Left ventricle myocardium inferior (tissue), 1 donor: Measurements from ENCODE around the gene UTP4. TPM values are rescaled to one million over a fixed set of nuclear protein-coding genes. Genes with fewer than 3 reads are reported as not detected.

Experiments used
- DNase-seq: peaks from one replicate; pipeline ENCODE4 v3.0.0-alpha.2; 2020
- H3K27ac ChIP-seq: fragments of 200-600 bp; replicated peaks from 2 replicates; pipeline ENCODE4 v1.8.0; 2021
- H3K27me3 ChIP-seq: fragments of 200-600 bp; 2 replicates; pipeline ENCODE4 v1.8.0; 2021; ENCODE audit warnings: low read depth
- H3K36me3 ChIP-seq: fragments of 200-600 bp; 2 replicates; pipeline ENCODE4 v1.8.0; 2021
- H3K4me1 ChIP-seq: fragments of 200-600 bp; 2 replicates; pipeline ENCODE4 v1.8.0; 2021
- H3K4me3 ChIP-seq: fragments of 200-600 bp; 2 replicates; pipeline ENCODE4 v1.8.0; 2021; ENCODE audit warnings: mild to moderate bottlenecking, moderate library complexity
- H3K9me3 ChIP-seq: fragments of 200-600 bp; replicated peaks from 2 replicates; pipeline ENCODE4 v1.8.0; 2021
- intact Hi-C: fragments of 100-400 bp; cut with micrococcal nuclease; formaldehyde crosslinking; loops from one replicate; pipeline ENCODE4 v1.11.0; 2022
- total RNA-seq: library from RNA; stranded (reverse); fragmentation: NEBNext Ultra II Directional; extraction: Animal tissue kit (Norgen Biotek cat#: 25700); gene quantifications from one replicate; pipeline ENCODE4 v1.2.1, GENCODE V29; 2021
- TF ChIP-seq, protein P1 (sequence below): fragments of 200-600 bp; IDR thresholded peaks from 2 replicates; pipeline ENCODE4 v1.8.0; 2021; ENCODE audit warnings: antibody characterized with exemption, mild to moderate bottlenecking, borderline replicate concordance
- donor health status: DM: no; HTN: yes; CAD: no; lungs with severe emphysema.

The UTP4 gene
- total RNA-seq, 1 donor from 2014 or later, result 30.4 TPM

- intact Hi-C loops, result no loop called here
- Histone ChIP-seq H3K4me1 (peaks cover 4% of the 10 kb centered on the region), H3K36me3 (peaks cover 77% of the 10 kb centered on the region), H3K4me3 (no peak overlapping the region), H3K27me3 (no peaks in the 10 kb centered on the region), H3K9me3 (no peaks in the 10 kb centered on the region), H3K27ac (no peak overlapping the region)
- DNase-seq, result no peak
- TF ChIP-seq, protein P1, sequence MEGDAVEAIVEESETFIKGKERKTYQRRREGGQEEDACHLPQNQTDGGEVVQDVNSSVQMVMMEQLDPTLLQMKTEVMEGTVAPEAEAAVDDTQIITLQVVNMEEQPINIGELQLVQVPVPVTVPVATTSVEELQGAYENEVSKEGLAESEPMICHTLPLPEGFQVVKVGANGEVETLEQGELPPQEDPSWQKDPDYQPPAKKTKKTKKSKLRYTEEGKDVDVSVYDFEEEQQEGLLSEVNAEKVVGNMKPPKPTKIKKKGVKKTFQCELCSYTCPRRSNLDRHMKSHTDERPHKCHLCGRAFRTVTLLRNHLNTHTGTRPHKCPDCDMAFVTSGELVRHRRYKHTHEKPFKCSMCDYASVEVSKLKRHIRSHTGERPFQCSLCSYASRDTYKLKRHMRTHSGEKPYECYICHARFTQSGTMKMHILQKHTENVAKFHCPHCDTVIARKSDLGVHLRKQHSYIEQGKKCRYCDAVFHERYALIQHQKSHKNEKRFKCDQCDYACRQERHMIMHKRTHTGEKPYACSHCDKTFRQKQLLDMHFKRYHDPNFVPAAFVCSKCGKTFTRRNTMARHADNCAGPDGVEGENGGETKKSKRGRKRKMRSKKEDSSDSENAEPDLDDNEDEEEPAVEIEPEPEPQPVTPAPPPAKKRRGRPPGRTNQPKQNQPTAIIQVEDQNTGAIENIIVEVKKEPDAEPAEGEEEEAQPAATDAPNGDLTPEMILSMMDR, result no peak
These were observed 34.8 kb downstream of the UTP4 start for GRCh38 chr16:69166946-69167930.

GRCh38 chr16:69169051-69169450 is 36.6 kb downstream of the UTP4 start:
- H3K27me3 ChIP-seq, result no peaks in the 10 kb centered on the region
- intact Hi-C loops, result no loop called here
- H3K36me3 ChIP-seq, result peaks cover 61% of the 10 kb centered on the region
- H3K9me3 ChIP-seq, result no peaks in the 10 kb centered on the region
- H3K4me3 ChIP-seq, result no peak overlapping the region
- no peak overlapping the region for H3K27ac ChIP-seq
- peaks cover 17% of the 10 kb centered on the region for H3K4me1 ChIP-seq
- DNase-seq, result no peak
- TF ChIP-seq, protein P1, result no peak

DNA sequence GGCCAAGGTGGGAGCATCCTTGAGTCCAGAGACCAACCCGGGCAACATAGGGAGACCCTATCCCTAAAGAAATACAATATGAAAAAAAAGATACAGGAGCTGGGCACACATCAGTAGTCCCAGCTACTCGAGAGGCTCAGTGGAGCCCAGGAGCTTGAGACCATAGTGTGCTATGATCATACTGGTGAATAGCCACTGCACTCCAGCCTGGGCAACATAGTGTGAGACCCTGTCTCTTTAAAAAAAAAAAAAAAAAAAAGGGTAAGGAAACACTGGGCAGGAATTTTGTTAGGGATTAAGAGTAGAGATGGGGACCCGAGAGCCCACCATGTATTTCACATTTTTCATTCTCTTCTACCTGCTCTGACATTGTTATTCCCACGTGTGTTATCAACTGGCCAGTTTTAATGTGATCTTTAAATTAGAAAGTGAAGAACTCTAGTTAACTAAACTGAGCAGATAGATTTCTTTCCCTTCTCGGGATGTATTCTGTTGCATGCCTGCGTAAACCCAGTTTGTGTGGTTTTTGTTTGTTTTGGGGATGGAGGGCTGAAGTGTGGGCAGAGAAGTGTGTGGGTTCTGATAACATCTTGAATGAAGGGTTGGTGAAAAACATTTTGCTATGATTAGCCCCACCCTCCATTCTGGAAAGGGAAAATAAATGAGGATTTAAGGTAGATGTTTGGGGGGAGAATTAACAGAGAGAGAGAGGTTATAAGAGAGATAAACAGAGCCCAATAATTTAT is 37.3 kb downstream of the UTP4 start:
- no peaks in the 10 kb centered on the region for H3K27me3 ChIP-seq
- peaks cover 54% of the 10 kb centered on the region for H3K36me3 ChIP-seq
- intact Hi-C loops, result no loop called here
- DNase-seq, result no peak
- TF ChIP-seq, protein P1, result no peak
- H3K4me1 ChIP-seq, result peaks cover 24% of the 10 kb centered on the region
- no peaks in the 10 kb centered on the region for H3K9me3 ChIP-seq
- H3K4me3 ChIP-seq, result no peak overlapping the region
- H3K27ac ChIP-seq, result no peak overlapping the region

GRCh38 chr16:69171325-69172084 is 39.1 kb downstream of the UTP4 start:
- Histone ChIP-seq H3K27ac (peak overlapping the region; percentile 55), H3K27me3 (no peaks in the 10 kb centered on the region), H3K4me1 (peaks cover 20% of the 10 kb centered on the region), H3K9me3 (no peaks in the 10 kb centered on the region), H3K4me3 (no peak overlapping the region), H3K36me3 (peaks cover 38% of the 10 kb centered on the region)
- no peak for DNase-seq
- intact Hi-C loops, result no loop called here
- TF ChIP-seq, protein P1, result no peak
